ENCODE results near the gene GAPDHS. TPM values are rescaled to one million over a fixed set of nuclear protein-coding genes. Genes with fewer than 3 reads are reported as not detected.

The GAPDHS gene
- total RNA-seq, 1 experiment from 2014 or later = not detected

GRCh38 chr19:35501684-35502083, 31.6 kb upstream of the GAPDHS start:
- H2BK5ac ChIP-seq (ENCODE audit: insufficient read length, low read length) = no peak overlapping the region

More at GRCh38 chr19:35501684-35502083, 31.6 kb upstream of the GAPDHS start:
- no peaks in the 10 kb centered on the region for H3K9me3 ChIP-seq (ENCODE audit: control insufficient read depth, low read depth, low read length)
- no peak overlapping the region for H2AFZ ChIP-seq (ENCODE audit: low read length)
- H3T11ph ChIP-seq (ENCODE audit: low read length) = no peak overlapping the region
- no peak overlapping the region for H2AK5ac ChIP-seq (ENCODE audit: insufficient read length, low read length)
- DNase-seq = no peak
- WGBS (ENCODE audit: extremely low coverage, insufficient read length, low lambda C conversion rate) = no CpG with 5 or more reads among the region's 15 CpGs
- H3K4me1 ChIP-seq (ENCODE audit: insufficient read depth, low read length) = no peaks in the 10 kb centered on the region
- no peak overlapping the region for H3K4ac ChIP-seq (ENCODE audit: low read depth, low read length)
- no peaks in the 10 kb centered on the region for H3K23me2 ChIP-seq (ENCODE audit: insufficient read length, low read depth, low read length, poor library complexity, severe bottlenecking)
- H3K79me1 ChIP-seq (ENCODE audit: insufficient read depth, low read depth, low read length, poor library complexity, severe bottlenecking) = no peaks in the 10 kb centered on the region
- no peak overlapping the region for H2BK20ac ChIP-seq (ENCODE audit: low read depth, low read length, poor library complexity, severe bottlenecking)
- no peak overlapping the region for H4K8ac ChIP-seq (replicated peaks; ENCODE audit: insufficient read length, low read depth, low read length)
- H3K23ac ChIP-seq (ENCODE audit: insufficient read length, low read depth, low read length) = no peak overlapping the region
- H4K20me1 ChIP-seq (ENCODE audit: control insufficient read depth, insufficient read depth, insufficient read length) = no peaks in the 10 kb centered on the region
- no peak overlapping the region for H4K5ac ChIP-seq (ENCODE audit: insufficient read length, low read depth, low read length)
- H3K27me3 Mint-ChIP-seq (ENCODE audit: low read depth) = no peaks in the 10 kb centered on the region
- no peak overlapping the region for H2BK15ac ChIP-seq (ENCODE audit: low read depth, low read length)
- H2BK12ac ChIP-seq (ENCODE audit: insufficient read length, low read depth, low read length) = no peak overlapping the region
- H3K9me3 Mint-ChIP-seq = no peaks in the 10 kb centered on the region
- H3K27ac Mint-ChIP-seq = peak overlapping the region; percentile 5 to 40 (median 5); a peak in 3 of 7 replicates
- H3K18ac ChIP-seq (ENCODE audit: insufficient read length, low read depth, low read length) = no peak overlapping the region
- TF ChIP-seq CTCF (conservative IDR thresholded peaks at IDR 0.05) = no peak
- H3K79me2 ChIP-seq (ENCODE audit: insufficient read depth, low read length) = no peaks in the 10 kb centered on the region
- H3K27me3 ChIP-seq (ENCODE audit: insufficient read depth, low read length) = no peaks in the 10 kb centered on the region
- H3K4me3 Mint-ChIP-seq = no peak overlapping the region
- H3K56ac ChIP-seq (ENCODE audit: insufficient read length, low read depth, low read length) = no peak overlapping the region
- H3K9ac ChIP-seq (ENCODE audit: extremely low read depth, insufficient read length, low read length) = no peak overlapping the region
- peaks cover 55 to 95% (median 95%) of the 10 kb centered on the region in 3 experiments; a peak in 6 of 7 replicates for H3K36me3 Mint-ChIP-seq (ENCODE audit: insufficient read depth in 1 of 3, low read depth in 3 of 3)
- no peak overlapping the region for H2BK120ac ChIP-seq (ENCODE audit: low read depth, low read length, poor library complexity, severe bottlenecking)
- H3K14ac ChIP-seq (ENCODE audit: insufficient read depth, low read length) = no peak overlapping the region
- H3K4me2 ChIP-seq (ENCODE audit: insufficient read depth, insufficient read length, low read length) = no peak overlapping the region
- H3K4me1 Mint-ChIP-seq = peaks cover 4 to 10% of the 10 kb centered on the region in 2 experiments; a peak in 2 of 4 replicates
- H4K91ac ChIP-seq (ENCODE audit: insufficient read length, low read depth, low read length) = no peak overlapping the region
- no peak overlapping the region for H3K27ac ChIP-seq (ENCODE audit: insufficient read length, low read depth, low read length)

Measured in H9 (cell line).